ENCODE measurements around the gene MYOM3.

GRCh38 chr1:24067978-24068377 lies 44.0 kb downstream of the MYOM3 start:
- no peak for TF ChIP-seq SUZ12 (IDR thresholded peaks at IDR 0.05; ENCODE audit: extremely low read depth, insufficient read depth, insufficient read length)
- no peak for TF ChIP-seq YY1 (IDR thresholded peaks at IDR 0.05; ENCODE audit: insufficient read depth, insufficient read length)
